ENCODE data around the gene FAM217B.

Gene FAM217B

GRCh38 chr20:59931511-59932312, 8.5 kb upstream of the FAM217B start:
- H3K27ac ChIP-seq (ENCODE audit: low read depth, low read length), result no peak overlapping the region

GRCh38 chr20:59932616-59933295, 7.4 kb upstream of the FAM217B start:
- Histone ChIP-seq H3K27me3 (ENCODE audit: control insufficient read depth, insufficient read depth, low read length) (no peaks in the 10 kb centered on the region), H3K9ac (ENCODE audit: low read length) (no peak overlapping the region), H3K4me3 (ENCODE audit: low read length) (no peak overlapping the region), H3K4me1 (ENCODE audit: control insufficient read depth, insufficient read depth, low read length) (peaks cover 3% of the 10 kb centered on the region), H3K36me3 (ENCODE audit: control insufficient read depth, insufficient read depth, low read length) (peaks cover 2% of the 10 kb centered on the region), H3K27ac (ENCODE audit: low read depth, low read length) (no peak overlapping the region)

More at GRCh38 chr20:59931511-59932312, 8.5 kb upstream of the FAM217B start:
- H3K4me3 ChIP-seq (ENCODE audit: low read length), result no peak overlapping the region
- no peaks in the 10 kb centered on the region for H3K27me3 ChIP-seq (ENCODE audit: control insufficient read depth, insufficient read depth, low read length)
- no peaks in the 10 kb centered on the region for H3K4me1 ChIP-seq (ENCODE audit: control insufficient read depth, insufficient read depth, low read length)
- H3K9ac ChIP-seq (ENCODE audit: low read length), result no peak overlapping the region
- peaks cover 2% of the 10 kb centered on the region for H3K36me3 ChIP-seq (ENCODE audit: control insufficient read depth, insufficient read depth, low read length)

- Histone ChIP-seq H3K36me3 (ENCODE audit: control insufficient read depth, insufficient read depth, low read length) (peaks cover 2% of the 10 kb centered on the region), H3K27me3 (ENCODE audit: control insufficient read depth, insufficient read depth, low read length) (no peaks in the 10 kb centered on the region), H3K9ac (ENCODE audit: low read length) (no peak within 1 kb of the TSS), H3K4me1 (ENCODE audit: control insufficient read depth, insufficient read depth, low read length) (peaks cover 9% of the 10 kb centered on the region), H3K27ac (ENCODE audit: low read depth, low read length) (peak within 1 kb of the TSS; percentile 49), H3K4me3 (ENCODE audit: low read length) (peak within 1 kb of the TSS; percentile 75)
These were observed 6.8 kb upstream of the FAM217B start, which contains the start of gene SYCP2 for GRCh38 chr20:59933296-59933848. SYCP2 (minus strand) TSS chr20:59933637; CDS start chr20:59922413, 11,224 bp downstream.

- peaks cover 2% of the 10 kb centered on the region for H3K36me3 ChIP-seq (ENCODE audit: control insufficient read depth, insufficient read depth, low read length)
These were observed 6.2 kb upstream of the FAM217B start for GRCh38 chr20:59933849-59934585.

GRCh38 chr20:59935457-59936185, 4.6 kb upstream of the FAM217B start:
- Histone ChIP-seq H3K9ac (ENCODE audit: low read length) (no peak overlapping the region), H3K36me3 (ENCODE audit: control insufficient read depth, insufficient read depth, low read length) (peaks cover 2% of the 10 kb centered on the region), H3K27me3 (ENCODE audit: control insufficient read depth, insufficient read depth, low read length) (no peaks in the 10 kb centered on the region), H3K4me3 (ENCODE audit: low read length) (no peak overlapping the region), H3K4me1 (ENCODE audit: control insufficient read depth, insufficient read depth, low read length) (peaks cover 10% of the 10 kb centered on the region), H3K27ac (ENCODE audit: low read depth, low read length) (no peak overlapping the region)

More at GRCh38 chr20:59933849-59934585, 6.2 kb upstream of the FAM217B start:
- no peak overlapping the region for H3K9ac ChIP-seq (ENCODE audit: low read length)
- peak overlapping the region; percentile 75 for H3K4me3 ChIP-seq (ENCODE audit: low read length)
- H3K27me3 ChIP-seq (ENCODE audit: control insufficient read depth, insufficient read depth, low read length), result no peaks in the 10 kb centered on the region
- H3K27ac ChIP-seq (ENCODE audit: low read depth, low read length), result peak overlapping the region; percentile 49
- H3K4me1 ChIP-seq (ENCODE audit: control insufficient read depth, insufficient read depth, low read length), result peaks cover 10% of the 10 kb centered on the region

GRCh38 chr20:59936409-59936808, 3.8 kb upstream of the FAM217B start:
- no peaks in the 10 kb centered on the region for H3K27me3 ChIP-seq (ENCODE audit: control insufficient read depth, insufficient read depth, low read length)
- H3K27ac ChIP-seq (ENCODE audit: low read depth, low read length), result no peak overlapping the region
- peaks cover 10% of the 10 kb centered on the region for H3K4me1 ChIP-seq (ENCODE audit: control insufficient read depth, insufficient read depth, low read length)
- no peak overlapping the region for H3K9ac ChIP-seq (ENCODE audit: low read length)
- no peak overlapping the region for H3K4me3 ChIP-seq (ENCODE audit: low read length)
- H3K36me3 ChIP-seq (ENCODE audit: control insufficient read depth, insufficient read depth, low read length), result peaks cover 2% of the 10 kb centered on the region

GRCh38 chr20:59937150-59937549, 3.0 kb upstream of the FAM217B start:
- no peak overlapping the region for H3K4me3 ChIP-seq (ENCODE audit: low read length)
- no peak overlapping the region for H3K27ac ChIP-seq (ENCODE audit: low read depth, low read length)

GRCh38 chr20:59938221-59938620, 2.0 kb upstream of the FAM217B start:
- H3K9ac ChIP-seq (ENCODE audit: low read length), result no peak overlapping the region
- peaks cover 12% of the 10 kb centered on the region for H3K4me1 ChIP-seq (ENCODE audit: control insufficient read depth, insufficient read depth, low read length)
- H3K27ac ChIP-seq (ENCODE audit: low read depth, low read length), result no peak overlapping the region
- peak overlapping the region; percentile 12 for H3K4me3 ChIP-seq (ENCODE audit: low read length)
- no peaks in the 10 kb centered on the region for H3K27me3 ChIP-seq (ENCODE audit: control insufficient read depth, insufficient read depth, low read length)
- peaks cover 2% of the 10 kb centered on the region for H3K36me3 ChIP-seq (ENCODE audit: control insufficient read depth, insufficient read depth, low read length)

More at GRCh38 chr20:59937150-59937549, 3.0 kb upstream of the FAM217B start:
- no peaks in the 10 kb centered on the region for H3K27me3 ChIP-seq (ENCODE audit: control insufficient read depth, insufficient read depth, low read length)
- H3K9ac ChIP-seq (ENCODE audit: low read length), result no peak overlapping the region
- peaks cover 12% of the 10 kb centered on the region for H3K4me1 ChIP-seq (ENCODE audit: control insufficient read depth, insufficient read depth, low read length)
- H3K36me3 ChIP-seq (ENCODE audit: control insufficient read depth, insufficient read depth, low read length), result peaks cover 2% of the 10 kb centered on the region

- H3K4me3 ChIP-seq (ENCODE audit: low read length), result peak overlapping the region; percentile 98
- peaks cover 12% of the 10 kb centered on the region for H3K4me1 ChIP-seq (ENCODE audit: control insufficient read depth, insufficient read depth, low read length)
- H3K27ac ChIP-seq (ENCODE audit: low read depth, low read length), result no peak overlapping the region
- no peaks in the 10 kb centered on the region for H3K27me3 ChIP-seq (ENCODE audit: control insufficient read depth, insufficient read depth, low read length)
- no peak overlapping the region for H3K9ac ChIP-seq (ENCODE audit: low read length)
- H3K36me3 ChIP-seq (ENCODE audit: control insufficient read depth, insufficient read depth, low read length), result peaks cover 3% of the 10 kb centered on the region
These were observed 1.5 kb upstream of the FAM217B start for GRCh38 chr20:59938696-59939051.

- Histone ChIP-seq H3K27ac (ENCODE audit: low read depth, low read length) (peak overlapping the region; percentile 100), H3K4me3 (ENCODE audit: low read length) (peak overlapping the region; percentile 98), H3K9ac (ENCODE audit: low read length) (peak overlapping the region; percentile 75), H3K4me1 (ENCODE audit: control insufficient read depth, insufficient read depth, low read length) (peaks cover 12% of the 10 kb centered on the region), H3K36me3 (ENCODE audit: control insufficient read depth, insufficient read depth, low read length) (peaks cover 6% of the 10 kb centered on the region), H3K27me3 (ENCODE audit: control insufficient read depth, insufficient read depth, low read length) (no peaks in the 10 kb centered on the region)
These were observed 924 bp upstream of the FAM217B start for GRCh38 chr20:59939052-59939878.

- H3K4me1 ChIP-seq (ENCODE audit: control insufficient read depth, insufficient read depth, low read length), result peaks cover 12% of the 10 kb centered on the region
- peak overlapping the region; percentile 75 for H3K9ac ChIP-seq (ENCODE audit: low read length)
- H3K4me3 ChIP-seq (ENCODE audit: low read length), result peak overlapping the region; percentile 98
- H3K27me3 ChIP-seq (ENCODE audit: control insufficient read depth, insufficient read depth, low read length), result no peaks in the 10 kb centered on the region
- H3K27ac ChIP-seq (ENCODE audit: low read depth, low read length), result peak overlapping the region; percentile 100
- peaks cover 9% of the 10 kb centered on the region for H3K36me3 ChIP-seq (ENCODE audit: control insufficient read depth, insufficient read depth, low read length)
These were observed 385 bp upstream of the FAM217B start for GRCh38 chr20:59939879-59940128.
